ENCODE measurements around the gene ARHGAP22.

The ARHGAP22 gene

GRCh38 chr10:48606530-48607355 is 1.9 kb upstream of the ARHGAP22 start:
- H3K9me3 ChIP-seq (ENCODE audit: control insufficient read depth, insufficient read depth, low read length), result no peaks in the 10 kb centered on the region
- H3K9ac ChIP-seq (ENCODE audit: low read depth, low read length), result no peak overlapping the region
- H3K36me3 ChIP-seq (ENCODE audit: insufficient read depth, low read length), result no peaks in the 10 kb centered on the region
- H3K4me1 ChIP-seq (ENCODE audit: insufficient read depth, low read length), result peaks cover 9% of the 10 kb centered on the region; the same call in 1 of the 2 replicates

DNA sequence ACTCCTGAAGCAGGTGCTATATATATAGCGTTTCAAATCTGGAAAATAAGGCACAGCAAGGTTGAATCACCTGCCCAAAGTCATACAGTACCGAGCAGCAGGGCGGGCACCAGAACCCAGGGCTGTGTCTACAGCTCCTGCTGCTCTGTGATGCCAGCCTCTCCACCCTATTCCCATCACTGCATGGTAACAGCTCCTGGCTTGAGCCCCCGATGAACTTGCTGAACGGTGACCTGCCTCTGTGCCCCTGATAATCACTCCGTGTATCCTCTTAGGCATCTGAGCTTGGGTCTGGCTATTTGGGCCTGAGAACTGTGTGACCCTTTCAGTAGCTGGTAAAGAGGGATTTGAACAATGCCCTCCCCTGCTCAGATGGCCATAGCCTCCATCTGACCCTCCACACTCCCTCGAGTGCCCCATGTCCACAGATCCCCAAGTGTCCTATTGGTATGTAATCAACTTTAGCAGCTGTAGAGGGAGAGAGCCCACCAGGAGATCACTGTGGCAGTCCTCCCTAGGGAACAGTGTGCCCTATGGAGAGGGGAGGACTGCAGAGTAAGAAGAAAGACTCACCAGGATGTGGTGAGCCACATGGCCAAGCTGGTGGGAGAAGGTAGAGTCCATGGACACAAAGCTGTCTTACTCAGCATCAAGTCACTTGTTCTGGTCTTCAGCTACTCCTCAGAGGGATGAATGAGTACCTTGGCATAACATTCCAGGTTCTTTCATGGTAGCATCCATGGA is 1.1 kb upstream of the ARHGAP22 start:
- H3K4me1 ChIP-seq (ENCODE audit: insufficient read depth, low read length), result peaks cover 9% of the 10 kb centered on the region; the same call in 1 of the 2 replicates
- H3K9me3 ChIP-seq (ENCODE audit: control insufficient read depth, insufficient read depth, low read length), result no peaks in the 10 kb centered on the region
- no peak overlapping the region for H3K9ac ChIP-seq (ENCODE audit: low read depth, low read length)
- H3K36me3 ChIP-seq (ENCODE audit: insufficient read depth, low read length), result no peaks in the 10 kb centered on the region

GRCh38 chr10:48604039-48604990 is 558 bp downstream of the ARHGAP22 start:
- Histone ChIP-seq H3K9ac (ENCODE audit: low read depth, low read length) (peak overlapping the region; percentile 48; the same call in 1 of the 2 replicates), H3K9me3 (ENCODE audit: control insufficient read depth, insufficient read depth, low read length) (no peaks in the 10 kb centered on the region), H3K4me1 (ENCODE audit: insufficient read depth, low read length) (peaks cover 9% of the 10 kb centered on the region; the same call in 1 of the 2 replicates), H3K36me3 (ENCODE audit: insufficient read depth, low read length) (no peaks in the 10 kb centered on the region)

DNA sequence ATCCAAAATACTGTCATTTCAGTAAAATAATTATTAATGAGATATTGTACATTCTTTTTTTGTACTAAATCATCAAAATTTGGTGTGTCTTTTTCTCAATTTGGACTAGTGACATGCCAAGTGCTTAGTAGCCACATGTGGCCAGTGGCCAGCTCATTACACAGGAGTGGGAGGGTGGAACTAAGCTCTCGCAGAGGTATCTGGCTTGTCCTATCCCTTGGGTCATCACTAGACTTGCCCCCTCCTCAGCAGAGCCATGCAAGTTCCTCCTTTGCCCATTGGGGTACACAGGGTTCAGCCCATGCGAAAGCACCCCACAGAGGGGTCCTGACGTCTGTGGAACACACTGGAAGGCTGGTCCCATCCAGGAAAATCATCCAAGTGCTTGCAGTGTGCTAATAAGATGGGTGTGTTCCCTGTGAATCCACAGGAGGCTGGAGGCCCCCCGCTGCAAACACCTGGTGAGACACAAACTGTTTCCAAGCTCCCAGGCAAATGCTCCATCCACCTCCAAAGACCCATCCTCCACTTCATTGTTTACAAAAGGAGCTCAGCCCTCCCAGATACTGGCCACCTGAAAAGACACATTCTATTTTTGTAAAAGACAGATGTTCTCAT is 1.3 kb downstream of the ARHGAP22 start:
- H3K9ac ChIP-seq (ENCODE audit: low read depth, low read length), result no peak overlapping the region
- H3K36me3 ChIP-seq (ENCODE audit: insufficient read depth, low read length), result no peaks in the 10 kb centered on the region
- peaks cover 9% of the 10 kb centered on the region; the same call in 1 of the 2 replicates for H3K4me1 ChIP-seq (ENCODE audit: insufficient read depth, low read length)
- H3K9me3 ChIP-seq (ENCODE audit: control insufficient read depth, insufficient read depth, low read length), result no peaks in the 10 kb centered on the region

GRCh38 chr10:48602401-48603135 is 2.3 kb downstream of the ARHGAP22 start:
- Histone ChIP-seq H3K9ac (ENCODE audit: low read depth, low read length) (no peak overlapping the region), H3K9me3 (ENCODE audit: control insufficient read depth, insufficient read depth, low read length) (no peaks in the 10 kb centered on the region), H3K4me1 (ENCODE audit: insufficient read depth, low read length) (peaks cover 6% of the 10 kb centered on the region; the same call in 1 of the 2 replicates), H3K36me3 (ENCODE audit: insufficient read depth, low read length) (no peaks in the 10 kb centered on the region)

DNA sequence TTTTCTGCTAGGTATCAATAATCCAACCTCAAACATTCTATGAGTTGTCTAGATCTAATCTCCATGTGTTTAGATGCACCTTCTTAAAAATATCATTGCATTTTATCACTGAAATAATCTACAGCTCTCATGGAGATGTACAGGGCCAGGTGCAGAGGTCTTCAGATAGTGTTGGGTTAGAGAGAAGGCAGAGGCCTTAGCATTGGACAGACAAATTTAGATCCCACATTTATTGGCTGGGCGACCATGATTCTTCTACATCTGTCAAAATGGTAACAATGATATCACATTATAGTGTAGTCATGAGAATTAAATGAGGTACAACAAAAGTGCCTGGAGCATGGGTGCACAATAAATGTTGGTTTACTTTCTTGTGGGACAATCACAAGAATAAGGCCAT is 3.1 kb downstream of the ARHGAP22 start:
- Histone ChIP-seq H3K9ac (ENCODE audit: low read depth, low read length) (no peak overlapping the region), H3K36me3 (ENCODE audit: insufficient read depth, low read length) (no peaks in the 10 kb centered on the region), H3K9me3 (ENCODE audit: control insufficient read depth, insufficient read depth, low read length) (no peaks in the 10 kb centered on the region), H3K4me1 (ENCODE audit: insufficient read depth, low read length) (peaks cover 6% of the 10 kb centered on the region; the same call in 1 of the 2 replicates)

DNA sequence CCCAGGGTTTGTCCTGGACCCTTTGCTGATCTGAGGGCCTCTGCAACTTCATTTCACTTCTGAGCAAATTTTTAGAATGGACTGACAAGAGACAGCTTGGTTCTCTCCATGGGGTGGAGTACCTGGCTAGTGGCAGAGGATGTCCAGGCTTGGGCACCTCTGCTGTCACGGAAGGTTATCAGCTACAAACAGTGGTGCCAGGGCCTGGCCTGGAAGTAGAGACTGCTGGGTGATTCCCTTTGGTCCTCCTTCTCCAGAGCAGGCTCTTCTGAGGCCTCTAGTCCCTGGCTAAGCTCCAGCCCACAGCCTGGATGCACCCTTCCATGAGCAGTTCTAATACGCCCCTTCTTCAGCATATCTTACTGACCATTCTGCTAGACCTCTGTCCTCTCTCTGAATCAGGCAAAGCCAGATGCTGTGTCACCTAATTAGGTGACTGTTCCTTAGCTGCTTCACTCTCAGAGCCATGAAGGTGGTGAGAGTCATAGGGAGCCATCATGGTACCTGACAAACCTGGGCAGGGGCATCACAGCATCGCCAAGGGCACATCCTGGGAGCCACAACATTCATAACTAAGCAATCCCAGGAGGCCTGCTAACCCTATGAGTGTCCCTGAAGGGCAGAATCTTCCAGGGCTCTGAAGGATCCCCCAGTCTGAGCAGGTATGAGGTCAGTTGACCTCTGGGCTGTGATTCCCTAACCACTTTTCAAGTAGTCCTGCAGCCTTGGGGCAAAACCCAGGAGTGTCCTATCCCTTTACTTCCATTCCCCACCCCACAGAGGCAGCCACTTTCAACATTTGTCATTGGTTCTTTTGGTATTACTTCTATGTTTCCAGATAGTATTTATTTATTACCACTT is 4.0 kb downstream of the ARHGAP22 start:
- peaks cover 6% of the 10 kb centered on the region; the same call in 1 of the 2 replicates for H3K4me1 ChIP-seq (ENCODE audit: insufficient read depth, low read length)
- no peaks in the 10 kb centered on the region for H3K9me3 ChIP-seq (ENCODE audit: control insufficient read depth, insufficient read depth, low read length)
- no peaks in the 10 kb centered on the region for H3K36me3 ChIP-seq (ENCODE audit: insufficient read depth, low read length)
- no peak overlapping the region for H3K9ac ChIP-seq (ENCODE audit: low read depth, low read length)

DNA sequence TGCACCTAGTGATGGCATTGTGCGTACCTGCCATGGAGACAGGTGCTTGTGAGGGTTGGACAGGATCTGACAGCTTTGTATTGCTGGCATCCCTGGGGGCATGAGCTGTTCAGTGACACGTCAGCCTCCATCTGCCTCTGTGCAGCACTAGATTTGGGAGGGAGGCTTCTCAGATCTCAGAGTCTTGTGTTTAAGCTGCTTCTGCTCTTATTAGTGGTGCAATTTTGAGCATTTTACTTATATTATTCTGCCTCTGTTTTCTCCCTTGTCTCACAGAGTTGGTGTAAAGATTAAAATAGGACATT is 5.1 kb downstream of the ARHGAP22 start:
- no peak overlapping the region for H3K9ac ChIP-seq (ENCODE audit: low read depth, low read length)

GRCh38 chr10:48598936-48599829 is 5.7 kb downstream of the ARHGAP22 start:
- Histone ChIP-seq H3K4me1 (ENCODE audit: insufficient read depth, low read length) (peaks cover 10% of the 10 kb centered on the region; the same call in 1 of the 2 replicates), H3K9ac (ENCODE audit: low read depth, low read length) (no peak overlapping the region), H3K36me3 (ENCODE audit: insufficient read depth, low read length) (no peaks in the 10 kb centered on the region), H3K9me3 (ENCODE audit: control insufficient read depth, insufficient read depth, low read length) (no peaks in the 10 kb centered on the region)

More for the DNA sequence above, 5.1 kb downstream of the ARHGAP22 start:
- Histone ChIP-seq H3K36me3 (ENCODE audit: insufficient read depth, low read length) (no peaks in the 10 kb centered on the region), H3K4me1 (ENCODE audit: insufficient read depth, low read length) (peaks cover 6% of the 10 kb centered on the region; the same call in 1 of the 2 replicates), H3K9me3 (ENCODE audit: control insufficient read depth, insufficient read depth, low read length) (no peaks in the 10 kb centered on the region)

- Histone ChIP-seq H3K9me3 (ENCODE audit: control insufficient read depth, insufficient read depth, low read length) (no peaks in the 10 kb centered on the region), H3K4me1 (ENCODE audit: insufficient read depth, low read length) (peaks cover 6% of the 10 kb centered on the region; the same call in 1 of the 2 replicates), H3K9ac (ENCODE audit: low read depth, low read length) (no peak overlapping the region), H3K36me3 (ENCODE audit: insufficient read depth, low read length) (no peaks in the 10 kb centered on the region)
These were observed 6.5 kb downstream of the ARHGAP22 start for GRCh38 chr10:48598243-48598935.

- Histone ChIP-seq H3K9ac (ENCODE audit: low read depth, low read length) (no peak overlapping the region), H3K9me3 (ENCODE audit: control insufficient read depth, insufficient read depth, low read length) (no peaks in the 10 kb centered on the region), H3K36me3 (ENCODE audit: insufficient read depth, low read length) (no peaks in the 10 kb centered on the region), H3K4me1 (ENCODE audit: insufficient read depth, low read length) (peaks cover 6% of the 10 kb centered on the region; the same call in 1 of the 2 replicates)
These were observed 9.3 kb downstream of the ARHGAP22 start for GRCh38 chr10:48595539-48595932.

All from ES-I3 (cell line).